H1 (cell line): ENCODE measurements around the gene DAP. TPM values are rescaled to one million over a fixed set of nuclear protein-coding genes. Genes with fewer than 3 reads are reported as not detected.

Experiments used
- CTCF ChIP-seq, 3 experiments: IDR thresholded peaks; 1 replicate in 2 of 3; 2 replicates in 1 of 3; pipeline versions ENCODE4 v1.5.1 to v1.6.1; 2011; ENCODE audit warnings: low read length in 3 of 3, mild to moderate bottlenecking in 3 of 3, inconsistent platforms in 2 of 3, low read depth in 1 of 3, moderate library complexity in 1 of 3; ENCODE audit not compliant: insufficient read depth in 1 of 3; ENCODE audit errors: control extremely low read depth in 1 of 3
- polyA plus RNA-seq, 7 experiments: library from polyadenylated mRNA; depleted of rRNA in 3 of 7; stranded (reverse) in 5 of 7; unstranded in 2 of 7; fragments of >200 nt in 5 of 7; fragments of 200-250 nt in 2 of 7; gene quantifications; 1 replicate in 5 of 7; 2 replicates in 1 of 7; 4 replicates in 1 of 7; pipeline versions ENCODE4 v1.2.1 to v1.2.3, GENCODE V29; 2011 to 2013; ENCODE audit warnings: missing spikeins in 2 of 7, mixed read lengths in 2 of 7
- total RNA-seq: library from RNA; stranded (reverse); fragmentation: NEBNext Ultra II Directional; extraction: Animal tissue kit (Norgen Biotek cat#: 25700); gene quantifications from 2 replicates; pipeline ENCODE4 v1.2.1, GENCODE V29; 2021

Gene DAP
- total and polyA plus RNA-seq, 2 of the 8 experiments (the other 6 are each of a cell fraction or from before 2014, with no cell fraction given) = 26.2 to 44.4 TPM

- TF ChIP-seq CTCF (IDR thresholded peaks at IDR 0.05; ENCODE audit: control extremely low read depth in 1 of 3, insufficient read depth in 1 of 3, low read depth in 1 of 3, low read length in 3 of 3) = no peak
Measured at GRCh38 chr5:10743951-10744350, 17.1 kb downstream of the DAP start (continued).
